Subcutaneous adipose tissue (tissue), 4 donors: Measurements from ENCODE around the gene NTF3. TPM values are rescaled to one million over a fixed set of nuclear protein-coding genes. Genes with fewer than 3 reads are reported as not detected.

Source experiments
- CTCF ChIP-seq: fragments of 450-650 bp; IDR thresholded peaks from one replicate; pipeline ENCODE4 v1.5.1; 2016; ENCODE audit warnings: low read depth, mild to moderate bottlenecking, control low read depth, antibody characterized with exemption, moderate library complexity
- total RNA-seq, 4 donors: library from RNA; depleted of rRNA; stranded (reverse); fragments of >200 nt; gene quantifications; one replicate each; pipeline ENCODE4 v1.1.0, GENCODE V29; 2016

NTF3 gene
- total RNA-seq, 4 donors from 2014 or later: not detected

DNA sequence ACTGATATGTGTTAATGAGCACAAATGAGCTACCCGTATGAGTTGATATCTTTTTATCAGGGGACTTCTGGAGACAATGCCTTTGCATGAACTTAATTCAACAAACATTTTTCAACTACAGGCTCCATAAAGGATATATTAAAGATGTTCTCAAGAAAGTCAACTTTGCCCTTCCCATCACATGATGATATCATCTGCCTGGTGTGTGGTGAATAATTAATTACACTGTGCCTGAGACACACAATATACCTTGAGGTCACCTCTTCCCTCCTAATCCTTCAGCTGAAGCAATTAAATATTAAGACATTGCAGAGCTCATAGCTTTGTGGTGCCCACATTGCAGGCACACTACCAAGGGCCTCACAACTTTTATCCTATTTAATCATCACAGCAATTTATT is 22.3 kb upstream of the NTF3 start:
- TF ChIP-seq CTCF: no peak

GRCh38 chr12:5416571-5416970 is 15.3 kb upstream of the NTF3 start:
- TF ChIP-seq CTCF: no peak

GRCh38 chr12:5417500-5417899 is 14.4 kb upstream of the NTF3 start:
- TF ChIP-seq CTCF: no peak

GRCh38 chr12:5428332-5429221 is 3.3 kb upstream of the NTF3 start:
- no peak for TF ChIP-seq CTCF

GRCh38 chr12:5429741-5430557 is 2.0 kb upstream of the NTF3 start:
- no peak for TF ChIP-seq CTCF

DNA sequence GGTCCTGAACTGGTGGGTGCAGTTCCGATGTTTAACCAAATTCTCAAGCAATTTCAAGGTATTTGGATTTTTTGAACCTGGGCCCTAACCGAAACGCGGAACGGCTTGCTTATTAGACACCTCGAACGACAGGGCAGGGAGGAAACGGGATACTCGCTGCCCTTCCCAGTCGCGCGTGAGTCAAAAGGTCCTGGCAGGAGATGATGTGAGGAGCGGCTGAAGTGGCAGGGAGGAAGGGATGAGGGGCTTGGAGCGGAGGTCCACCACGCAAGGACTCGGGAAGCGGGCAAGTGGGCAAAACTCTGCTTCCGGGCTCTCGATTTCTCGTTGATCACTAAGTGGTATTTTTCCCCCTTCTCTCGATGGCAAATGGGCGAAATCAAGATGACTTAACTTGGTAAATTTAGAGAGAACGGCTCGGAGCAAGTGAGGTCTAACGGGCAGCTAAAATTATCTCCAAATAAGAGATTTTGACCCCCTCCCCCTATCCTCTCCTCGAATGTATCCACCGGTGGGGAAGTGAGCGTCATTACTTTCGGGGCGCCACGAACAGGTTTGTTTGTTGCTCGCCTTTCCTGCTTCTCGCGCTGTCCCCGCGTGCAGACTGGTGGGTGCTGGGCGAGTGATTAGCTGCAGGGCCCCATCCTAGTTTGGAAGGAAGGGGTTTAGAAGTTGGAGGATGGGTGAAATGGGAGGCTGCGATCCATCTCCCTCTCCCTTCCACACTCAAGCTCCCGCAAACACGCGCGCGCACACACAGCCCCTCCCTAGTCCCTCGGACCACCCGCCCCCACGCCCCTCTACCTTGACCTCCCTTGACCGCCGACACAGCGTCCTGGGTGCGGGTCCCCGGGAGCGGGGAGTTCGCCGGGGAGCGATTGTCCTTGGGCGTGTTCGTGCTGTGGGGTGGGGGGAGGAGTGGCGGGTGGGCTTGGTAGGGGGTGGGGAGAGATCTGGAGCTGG is 986 bp upstream of the NTF3 start:
- no peak for TF ChIP-seq CTCF
